ENCODE measurements around the gene KPNA6. TPM values are rescaled to one million over a fixed set of nuclear protein-coding genes. Genes with fewer than 3 reads are reported as not detected.
"Not testable (repeated sequence)": the region's sequence is repeated elsewhere in the genome, so short reads cannot be mapped to it uniquely, and the experiment has no call there.

KPNA6 gene
- total and polyA plus RNA-seq, 2 donors (not counting 3 experiments of a cell fraction or from before 2014, with no cell fraction given): 22.1 to 85.6 TPM

DNA sequence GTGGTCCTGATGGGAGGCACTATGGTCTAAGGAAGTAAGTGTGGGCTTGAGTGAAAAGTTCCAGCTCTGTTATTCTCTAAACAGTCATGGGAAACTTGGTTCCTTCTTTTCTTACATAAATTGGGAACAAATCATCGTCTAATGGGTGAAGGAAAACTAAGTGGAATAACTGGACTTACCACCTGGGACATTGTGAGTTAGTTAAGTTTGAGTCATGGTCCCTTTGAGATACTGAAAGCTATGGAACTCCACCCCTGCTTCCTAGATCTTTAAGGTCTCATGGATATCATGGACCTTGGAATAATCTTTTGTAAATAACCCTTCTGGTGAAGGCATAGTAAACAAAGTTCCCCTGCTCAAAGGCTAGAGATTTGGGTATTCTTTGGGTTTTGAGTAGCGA is 55.5 kb downstream of the KPNA6 start:
- Histone ChIP-seq H3K27ac (ENCODE audit: insufficient read depth, low read depth, low read length) (no peak overlapping the region), H4K20me1 (replicated peaks; ENCODE audit: control insufficient read depth, extremely low read depth, insufficient read depth, low read length) (no peaks in the 10 kb centered on the region), H3K9ac (replicated peaks; ENCODE audit: extremely low read depth, insufficient read depth, low read length) (no peak overlapping the region), H3K9me3 (replicated peaks; ENCODE audit: control insufficient read depth, insufficient read depth, low read length) (no peaks in the 10 kb centered on the region), H3K4me2 (ENCODE audit: insufficient read depth, low read length) (no peak overlapping the region), H3K9me1 (replicated peaks; ENCODE audit: control insufficient read depth, extremely low read depth, insufficient read depth, low read length) (no peaks in the 10 kb centered on the region), H2AFZ (ENCODE audit: low read depth, low read length) (no peak overlapping the region), H3K4me1 (ENCODE audit: control insufficient read depth, extremely low read depth, insufficient read depth, low read length) (no peaks in the 10 kb centered on the region), H3K4me3 (replicated peaks in 1 of 3; ENCODE audit: insufficient read depth in 1 of 3, low read depth in 1 of 3, low read length in 3 of 3) (no peak overlapping the region), H3K27me3 (ENCODE audit: control insufficient read depth in 2 of 2, insufficient read depth in 2 of 2, low read length in 2 of 2) (no peaks in the 10 kb centered on the region), H3K79me2 (ENCODE audit: control insufficient read depth, insufficient read depth, low read length) (no peaks in the 10 kb centered on the region), H3K36me3 (ENCODE audit: control insufficient read depth in 2 of 2, extremely low read depth in 1 of 2, insufficient read depth in 2 of 2, low read length in 2 of 2) (peaks cover 24 to 27% of the 10 kb centered on the region in 2 experiments)
- POLR2A ChIA-PET: interaction anchor here (0.5 kb wide), 1 partner anchor 207 kb away, joined by 4 read pairs; no protein-coding TSS in a partner anchor
- TF ChIP-seq, protein P1, sequence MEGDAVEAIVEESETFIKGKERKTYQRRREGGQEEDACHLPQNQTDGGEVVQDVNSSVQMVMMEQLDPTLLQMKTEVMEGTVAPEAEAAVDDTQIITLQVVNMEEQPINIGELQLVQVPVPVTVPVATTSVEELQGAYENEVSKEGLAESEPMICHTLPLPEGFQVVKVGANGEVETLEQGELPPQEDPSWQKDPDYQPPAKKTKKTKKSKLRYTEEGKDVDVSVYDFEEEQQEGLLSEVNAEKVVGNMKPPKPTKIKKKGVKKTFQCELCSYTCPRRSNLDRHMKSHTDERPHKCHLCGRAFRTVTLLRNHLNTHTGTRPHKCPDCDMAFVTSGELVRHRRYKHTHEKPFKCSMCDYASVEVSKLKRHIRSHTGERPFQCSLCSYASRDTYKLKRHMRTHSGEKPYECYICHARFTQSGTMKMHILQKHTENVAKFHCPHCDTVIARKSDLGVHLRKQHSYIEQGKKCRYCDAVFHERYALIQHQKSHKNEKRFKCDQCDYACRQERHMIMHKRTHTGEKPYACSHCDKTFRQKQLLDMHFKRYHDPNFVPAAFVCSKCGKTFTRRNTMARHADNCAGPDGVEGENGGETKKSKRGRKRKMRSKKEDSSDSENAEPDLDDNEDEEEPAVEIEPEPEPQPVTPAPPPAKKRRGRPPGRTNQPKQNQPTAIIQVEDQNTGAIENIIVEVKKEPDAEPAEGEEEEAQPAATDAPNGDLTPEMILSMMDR (IDR thresholded peaks at IDR 0.05; ENCODE audit: extremely low read depth in 1 of 2, insufficient read depth in 1 of 2, low read depth in 1 of 2, low read length in 2 of 2): no peak
- TF ChIP-seq, protein P2, sequence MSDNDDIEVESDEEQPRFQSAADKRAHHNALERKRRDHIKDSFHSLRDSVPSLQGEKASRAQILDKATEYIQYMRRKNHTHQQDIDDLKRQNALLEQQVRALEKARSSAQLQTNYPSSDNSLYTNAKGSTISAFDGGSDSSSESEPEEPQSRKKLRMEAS (IDR thresholded peaks at IDR 0.05; ENCODE audit: insufficient read depth, insufficient read length): no peak
- no peak for TF ChIP-seq JUN (IDR thresholded peaks at IDR 0.05; ENCODE audit: borderline replicate concordance, insufficient read depth, insufficient read length, low read depth)
- TF ChIP-seq GATA2 (IDR thresholded peaks at IDR 0.05; ENCODE audit: insufficient read depth, insufficient read length, low read depth, low read length): no peak
- TF ChIP-seq MYC (IDR thresholded peaks at IDR 0.05; ENCODE audit: low read depth, low read length): no peak
- TF ChIP-seq FOS (IDR thresholded peaks at IDR 0.05; ENCODE audit: borderline replicate concordance, insufficient read depth, low read length): no peak
- no peak for TF ChIP-seq POLR2AphosphoS5 (IDR thresholded peaks at IDR 0.05; ENCODE audit: insufficient read depth, low read depth, low read length)
- TF ChIP-seq POLR2A (IDR thresholded peaks at IDR 0.05; ENCODE audit: low read depth, low read length): no peak
- TF ChIP-seq EZH2 (IDR thresholded peaks at IDR 0.05; ENCODE audit: borderline replicate concordance, low read depth, low read length, severe bottlenecking): no peak
- no TSS peak for BruUV-seq (replicated peaks)
- no peak for FAIRE-seq
- DNase-seq (ENCODE audit: low read depth, low spot score): no peak
- intact Hi-C loops (cut with micrococcal nuclease): no loop called here
- CTCF ChIA-PET: no interaction called here
- dilution Hi-C loops (cut with MboI; ENCODE audit: extremely low pct_ligation_motif_present, low sequenced_read_pairs): no loop called here

DNA sequence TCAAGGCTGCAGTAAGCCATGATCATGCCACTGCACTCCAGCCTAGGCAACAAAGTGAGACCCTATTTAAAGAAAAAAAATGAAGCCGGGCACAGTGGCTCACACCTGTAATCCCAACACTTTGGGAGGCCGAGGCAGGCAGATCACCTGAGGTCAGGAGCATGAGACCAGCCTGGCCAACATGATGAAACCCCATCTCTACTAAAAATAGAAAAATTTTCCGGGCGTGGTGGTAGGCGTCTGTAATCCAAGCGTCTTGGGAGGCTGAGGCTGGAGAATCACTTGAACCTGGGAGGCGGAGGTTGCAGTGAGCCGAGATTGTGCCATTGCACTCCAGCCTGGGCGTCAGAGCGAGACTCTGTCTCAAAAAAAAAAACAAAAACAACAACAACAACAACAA is 57.8 kb downstream of the KPNA6 start:
- FAIRE-seq: not testable (repeated sequence)
- POLR2A ChIA-PET: interaction anchor here (0.7 kb wide), 1 partner anchor 15 kb away, joined by 5 read pairs; no protein-coding TSS in a partner anchor

More for the DNA sequence above, 57.8 kb downstream of the KPNA6 start:
- BruUV-seq (replicated peaks); H3K9me3 ChIP-seq (replicated peaks; ENCODE audit: control insufficient read depth, insufficient read depth, low read length); H4K20me1 ChIP-seq (replicated peaks; ENCODE audit: control insufficient read depth, extremely low read depth, insufficient read depth, low read length); H3K4me1 ChIP-seq (ENCODE audit: control insufficient read depth, extremely low read depth, insufficient read depth, low read length); H3K9ac ChIP-seq (replicated peaks; ENCODE audit: extremely low read depth, insufficient read depth, low read length); H3K4me2 ChIP-seq (ENCODE audit: insufficient read depth, low read length); H3K79me2 ChIP-seq (ENCODE audit: control insufficient read depth, insufficient read depth, low read length); DNase-seq (ENCODE audit: low read depth, low spot score); H3K27me3 ChIP-seq (ENCODE audit: control insufficient read depth in 2 of 2, insufficient read depth in 2 of 2, low read length in 2 of 2); H3K4me3 ChIP-seq (replicated peaks in 1 of 3; ENCODE audit: insufficient read depth in 1 of 3, low read depth in 1 of 3, low read length in 3 of 3); CTCF ChIA-PET; H3K27ac ChIP-seq (ENCODE audit: insufficient read depth, low read depth, low read length); intact Hi-C loops (cut with micrococcal nuclease); H2AFZ ChIP-seq (ENCODE audit: low read depth, low read length); dilution Hi-C loops (cut with MboI; ENCODE audit: extremely low pct_ligation_motif_present, low sequenced_read_pairs); H3K9me1 ChIP-seq (replicated peaks; ENCODE audit: control insufficient read depth, extremely low read depth, insufficient read depth, low read length): not testable (repeated sequence)
- H3K36me3 ChIP-seq (ENCODE audit: control insufficient read depth in 2 of 2, extremely low read depth in 1 of 2, insufficient read depth in 2 of 2, low read length in 2 of 2): peaks cover 22 to 30% of the 10 kb centered on the region in 2 experiments

All from endothelial cell of umbilical vein (primary cell).